GM21360 (cell line): Measurements from ENCODE around the gene ZNF197.
"Not testable (repeated sequence)": the region's sequence is repeated elsewhere in the genome, so short reads cannot be mapped to it uniquely, and the experiment has no call there.

Experiments
- ATAC-seq: cut with Tn5 transposase; IDR thresholded peaks from one replicate; pipeline ENCODE4 v1.9.1; 2021; ENCODE audit warnings: mild to moderate bottlenecking, moderate library complexity; ENCODE audit not compliant: unreplicated experiment

ZNF197 gene

GRCh38 chr3:44659434-44659833, 34.6 kb downstream of the ZNF197 start:
- no peak for ATAC-seq

DNA sequence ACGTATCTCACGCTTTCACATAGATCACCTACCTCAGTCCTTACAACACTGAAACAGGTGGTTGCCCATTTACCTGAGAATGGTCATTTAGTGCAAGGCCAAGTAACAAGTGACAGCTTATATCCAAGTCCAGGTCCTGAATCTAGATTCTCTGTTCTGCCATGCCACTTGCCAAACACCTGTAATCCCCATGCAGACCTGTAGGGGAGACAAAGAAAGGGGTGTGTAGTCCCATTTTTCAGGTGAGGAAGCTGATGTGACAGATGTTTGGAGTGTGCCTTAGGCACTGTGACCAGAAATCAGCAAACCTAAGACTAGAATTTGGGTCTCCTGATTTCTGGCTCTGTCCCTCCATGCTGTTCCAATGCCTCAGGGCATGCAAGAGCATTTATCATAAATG, 36.4 kb downstream of the ZNF197 start:
- no peak for ATAC-seq

- no peak for ATAC-seq
Observed at GRCh38 chr3:44665173-44665572, 40.3 kb downstream of the ZNF197 start.

DNA sequence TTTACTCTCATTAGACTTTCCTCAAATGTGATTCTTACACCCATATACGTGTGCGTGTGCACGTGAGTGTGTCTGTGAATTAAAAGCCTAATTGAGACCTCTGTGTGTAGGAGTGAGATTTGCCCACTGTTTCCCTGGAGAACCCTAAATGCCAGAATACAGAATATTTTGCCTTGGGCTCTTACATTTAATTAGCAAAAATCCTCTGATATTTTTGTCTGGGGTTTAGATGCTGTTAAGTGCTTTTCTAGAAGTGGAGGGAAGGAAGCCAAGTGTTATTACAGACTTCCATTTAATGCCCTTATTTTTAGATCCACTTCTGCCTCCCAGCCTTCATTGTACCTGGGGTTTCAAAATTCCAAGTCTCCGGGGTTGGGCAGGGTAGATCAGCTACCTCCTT, 41.5 kb downstream of the ZNF197 start:
- ATAC-seq = no peak

GRCh38 chr3:44669760-44670159, 44.9 kb downstream of the ZNF197 start:
- no peak for ATAC-seq

- not testable (repeated sequence) for ATAC-seq
Observed at GRCh38 chr3:44673466-44673865, 48.6 kb downstream of the ZNF197 start.

DNA sequence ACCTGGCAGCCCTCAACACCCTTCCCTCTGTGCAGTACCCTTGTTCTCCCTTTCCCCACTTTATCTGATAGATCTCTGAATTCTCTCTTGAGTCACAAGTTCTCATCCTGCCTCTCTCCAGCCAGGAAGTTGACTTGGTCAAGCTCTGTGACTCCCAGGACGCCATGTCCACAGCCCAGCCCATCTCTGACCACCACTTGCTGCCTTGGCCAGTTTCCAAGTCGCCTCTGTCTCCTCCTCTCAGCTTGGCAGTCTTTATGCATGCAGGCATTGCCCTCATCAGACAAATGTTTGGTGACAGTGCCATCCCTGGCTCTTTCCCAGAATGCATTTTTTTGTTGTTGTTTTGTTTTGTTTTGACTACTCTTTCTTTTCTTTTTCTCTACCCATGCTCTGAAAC, 49.4 kb downstream of the ZNF197 start:
- ATAC-seq = no peak

- ATAC-seq = no peak
Observed at GRCh38 chr3:44678480-44679116, 53.8 kb downstream of the ZNF197 start.

GRCh38 chr3:44680921-44681455, 56.2 kb downstream of the ZNF197 start:
- ATAC-seq = no peak

GRCh38 chr3:44682182-44682896, 57.5 kb downstream of the ZNF197 start:
- no peak for ATAC-seq

DNA sequence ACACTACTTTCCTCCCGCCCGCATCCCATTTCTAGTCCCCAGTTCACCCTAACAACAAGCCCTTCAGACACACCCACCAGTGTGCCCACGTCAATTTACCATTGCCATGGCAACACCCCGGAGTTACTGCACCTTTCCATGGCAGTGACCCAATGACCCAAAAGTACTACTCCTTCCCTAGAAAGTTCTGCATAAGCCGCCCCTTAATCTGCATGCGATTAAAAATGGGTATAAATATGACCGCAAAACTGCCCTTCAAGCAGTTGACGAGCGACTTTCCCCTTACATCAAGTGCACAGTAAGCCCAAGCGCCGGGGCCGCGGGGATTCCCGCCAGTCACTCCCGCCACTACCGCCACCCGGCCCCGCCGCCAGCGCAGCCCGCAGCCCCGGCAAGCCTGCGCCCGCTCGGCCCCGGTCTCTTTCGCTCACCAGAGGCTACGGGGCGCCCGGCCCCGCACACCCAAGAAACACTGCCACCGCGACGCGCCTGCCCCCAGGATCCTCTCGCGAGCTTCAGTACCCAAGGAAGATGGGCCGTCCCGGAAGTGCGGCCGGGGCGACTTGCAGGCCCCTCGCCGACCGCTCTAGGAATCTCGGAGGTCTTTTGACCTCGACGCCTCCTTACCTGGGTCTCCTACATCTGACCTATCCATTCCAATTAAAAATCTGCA, 60.4 kb downstream of the ZNF197 start:
- ATAC-seq = no peak

- no peak for ATAC-seq
Observed at GRCh38 chr3:44687898-44688297, 63.1 kb downstream of the ZNF197 start.
